Endothelial cell of umbilical vein (primary cell): Measurements from ENCODE around the gene VAV3. TPM values are rescaled to one million over a fixed set of nuclear protein-coding genes. Genes with fewer than 3 reads are reported as not detected.

Experiments used
- BruUV-seq: library from RNA; stranded (reverse); fragments of 400-500 nt; replicated peaks from 2 replicates; lab custom pipeline; 2021; lab: Mats Ljungman, UMichigan
- CTCF ChIA-PET: fragments of 300-600, 350-600 bp; sonication (Branson Sonifier 250); formaldehyde crosslinking; loops from one replicate; lab custom pipeline; 2021; ENCODE audit warnings: antibody characterized with exemption, inconsistent platforms; lab: Charles Lee
- POLR2A ChIA-PET: fragments of 300-600, 350-600 bp; sonication (Branson Sonifier 250); formaldehyde crosslinking; loops from one replicate; lab custom pipeline; 2021; ENCODE audit warnings: antibody characterized with exemption, inconsistent platforms; lab: Charles Lee
- DNase-seq: peaks from one replicate; pipeline ENCODE4 v3.0.0-alpha.2; 2011; ENCODE audit warnings: low read depth, low spot score
- FAIRE-seq: peaks from 2 replicates; lab custom pipeline; 2011; peaks lifted over from hg19 to GRCh38; lab: Jason Lieb, UNC
- H2AFZ ChIP-seq: 2 replicates; pipeline ENCODE4 v1.6.0; 2012; ENCODE audit warnings: low read depth, low read length, control low read depth, inconsistent platforms
- H3K27ac ChIP-seq: 2 replicates; pipeline ENCODE4 v1.5.1; 2011; ENCODE audit warnings: low read depth, mild to moderate bottlenecking, control low read depth, low read length, moderate library complexity; ENCODE audit not compliant: insufficient read depth
- H3K27me3 ChIP-seq, 2 experiments: 2 replicates each; pipeline versions ENCODE4 v1.6.0 to v1.6.1; 2011; ENCODE audit warnings: low read length in 2 of 2, mixed read lengths in 1 of 2; ENCODE audit not compliant: control insufficient read depth in 2 of 2, insufficient read depth in 2 of 2
- H3K36me3 ChIP-seq, 2 experiments: 2 replicates in 1 of 2; 3 replicates in 1 of 2; pipeline ENCODE4 v1.5.1; 2011; ENCODE audit warnings: low read length in 2 of 2, mild to moderate bottlenecking in 1 of 2, moderate library complexity in 1 of 2; ENCODE audit not compliant: control insufficient read depth in 2 of 2, insufficient read depth in 2 of 2; ENCODE audit errors: extremely low read depth in 1 of 2
- H3K4me1 ChIP-seq: 3 replicates; pipeline ENCODE4 v1.5.1; 2011; ENCODE audit warnings: mild to moderate bottlenecking, low read length; ENCODE audit not compliant: control insufficient read depth, insufficient read depth; ENCODE audit errors: extremely low read depth
- H3K4me2 ChIP-seq: 2 replicates; pipeline ENCODE4 v1.6.1; 2011; ENCODE audit warnings: low read length, control low read depth, mixed read lengths; ENCODE audit not compliant: insufficient read depth
- H3K4me3 ChIP-seq, 3 experiments: fragments of 200-600 bp in 1 of 3; sonication (generic), shearing (Covaris generic) in 1 of 3; replicated peaks in 1 of 3; 2 replicates each; pipeline ENCODE4 v1.5.1; 2011 to 2016; ENCODE audit warnings: control low read depth in 3 of 3, low read length in 3 of 3, mild to moderate bottlenecking in 2 of 3, inconsistent platforms in 1 of 3, low read depth in 1 of 3, moderate library complexity in 1 of 3; ENCODE audit not compliant: insufficient read depth in 1 of 3
- H3K79me2 ChIP-seq: 2 replicates; pipeline ENCODE4 v1.6.0; 2012; ENCODE audit warnings: low read length, inconsistent platforms; ENCODE audit not compliant: control insufficient read depth, insufficient read depth
- H3K9ac ChIP-seq: replicated peaks from 2 replicates; pipeline ENCODE3; 2011; ENCODE audit warnings: low read length, control low read depth; ENCODE audit not compliant: insufficient read depth; ENCODE audit errors: extremely low read depth
- H3K9me1 ChIP-seq: replicated peaks from 3 replicates; pipeline ENCODE4 v1.6.0; 2011; ENCODE audit warnings: mild to moderate bottlenecking, low read length; ENCODE audit not compliant: control insufficient read depth, insufficient read depth; ENCODE audit errors: extremely low read depth
- H3K9me3 ChIP-seq: replicated peaks from 2 replicates; pipeline ENCODE4 v1.5.1; 2012; ENCODE audit warnings: low read length, inconsistent platforms; ENCODE audit not compliant: control insufficient read depth, insufficient read depth
- H4K20me1 ChIP-seq: replicated peaks from 2 replicates; pipeline ENCODE3; 2011; ENCODE audit warnings: mild to moderate bottlenecking, low read length; ENCODE audit not compliant: control insufficient read depth, insufficient read depth; ENCODE audit errors: extremely low read depth
- EZH2 ChIP-seq: IDR thresholded peaks from 2 replicates; pipeline ENCODE4 v1.6.1; 2012; ENCODE audit warnings: borderline replicate concordance, low read depth, mild to moderate bottlenecking, moderate library complexity, low read length, inconsistent platforms; ENCODE audit not compliant: severe bottlenecking
- FOS ChIP-seq: IDR thresholded peaks from 2 replicates; pipeline ENCODE4 v1.6.1; 2011; ENCODE audit warnings: mild to moderate bottlenecking, low read length, moderate library complexity, borderline replicate concordance; ENCODE audit not compliant: insufficient read depth
- GATA2 ChIP-seq: IDR thresholded peaks from 2 replicates; pipeline ENCODE4 v1.7.0; 2011; ENCODE audit warnings: low read depth, mild to moderate bottlenecking, moderate library complexity, mixed read lengths, low read length; ENCODE audit not compliant: insufficient read length, insufficient read depth
- JUN ChIP-seq: IDR thresholded peaks from 2 replicates; pipeline ENCODE4 v1.6.1; 2011; ENCODE audit warnings: borderline replicate concordance, low read depth; ENCODE audit not compliant: insufficient read length, insufficient read depth
- MYC ChIP-seq: IDR thresholded peaks from one replicate; pipeline ENCODE4 v1.6.1; 2011; ENCODE audit warnings: mild to moderate bottlenecking, low read depth, low read length
- POLR2A ChIP-seq: IDR thresholded peaks from 2 replicates; pipeline ENCODE4 v1.6.1; 2012; ENCODE audit warnings: low read depth, mild to moderate bottlenecking, control low read depth, low read length
- POLR2AphosphoS5 ChIP-seq: IDR thresholded peaks from 2 replicates; pipeline ENCODE4 v1.6.1; 2012; ENCODE audit warnings: low read depth, mild to moderate bottlenecking, control low read depth, low read length, moderate library complexity; ENCODE audit not compliant: insufficient read depth
- dilution Hi-C: fragments of 300-500 bp; cut with MboI; formaldehyde crosslinking; loops from one replicate; pipeline ENCODE4 v1.15.0; 2019; ENCODE audit warnings: low sequenced_read_pairs; ENCODE audit not compliant: extremely low pct_ligation_motif_present
- intact Hi-C: fragments of 100-400 bp; cut with micrococcal nuclease; formaldehyde crosslinking; loops from one replicate; pipeline ENCODE4 v1.10.0; 2022
- polyA plus RNA-seq, 4 experiments: library from polyadenylated mRNA; depleted of rRNA in 3 of 4; stranded (reverse) in 3 of 4; unstranded in 1 of 4; fragments of >200 nt; gene quantifications; 2 replicates each; pipeline versions ENCODE4 v1.2.1 to v1.2.3, GENCODE V29; 2011 to 2012; ENCODE audit warnings: missing spikeins in 1 of 4
- total RNA-seq: library from RNA; stranded (reverse); gene quantifications from 2 replicates; pipeline ENCODE4 v1.2.3, GENCODE V29; 2021
- TF ChIP-seq, protein P1 (sequence below): IDR thresholded peaks from 2 replicates; pipeline ENCODE4 v1.6.1; 2011; ENCODE audit not compliant: insufficient read depth, insufficient read length
- TF ChIP-seq, protein P2 (sequence below), 2 donors: IDR thresholded peaks; 1 replicate in 1 of 2; 2 replicates in 1 of 2; pipeline ENCODE4 v1.5.1; 2011; ENCODE audit warnings: low read length in 2 of 2, mild to moderate bottlenecking in 2 of 2, moderate library complexity in 2 of 2, control low read depth in 1 of 2, inconsistent platforms in 1 of 2, low read depth in 1 of 2; ENCODE audit not compliant: insufficient read depth in 1 of 2; ENCODE audit errors: extremely low read depth in 1 of 2

VAV3 gene
- total and polyA plus RNA-seq, 2 donors (not counting 3 experiments of a cell fraction or from before 2014, with no cell fraction given) = 0.18 to 1.5 TPM

DNA sequence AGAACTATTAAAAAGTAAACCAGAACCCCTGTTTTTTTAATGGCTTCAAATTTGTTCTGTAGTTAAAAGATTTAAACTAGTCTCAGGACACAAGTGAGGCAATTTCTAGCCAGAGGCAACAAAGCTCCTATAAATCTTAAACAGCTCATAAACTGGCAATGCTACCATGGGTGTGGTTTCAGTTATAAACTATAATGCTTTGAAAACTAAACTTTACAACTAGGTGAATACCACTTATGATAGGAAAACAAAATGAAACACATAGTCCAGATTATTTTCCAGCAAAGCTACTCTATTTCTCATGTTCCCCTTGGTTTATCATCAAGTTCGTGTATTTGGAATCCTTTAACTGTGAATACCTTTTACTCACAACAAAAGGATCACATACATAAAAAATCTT, 282.5 kb downstream of the VAV3 start:
- no TSS peak for BruUV-seq
- Histone ChIP-seq H4K20me1 (no peaks in the 10 kb centered on the region), H3K9me1 (no peaks in the 10 kb centered on the region), H3K27ac (no peak overlapping the region), H3K9ac (no peak overlapping the region), H3K4me3 (no peak overlapping the region), H3K4me2 (no peak overlapping the region), H3K27me3 (no peaks in the 10 kb centered on the region), H3K79me2 (no peaks in the 10 kb centered on the region), H3K36me3 (no peaks in the 10 kb centered on the region), H3K9me3 (no peaks in the 10 kb centered on the region), H3K4me1 (no peaks in the 10 kb centered on the region), H2AFZ (no peak overlapping the region)
- no peak for TF ChIP-seq MYC
- no peak for TF ChIP-seq POLR2AphosphoS5
- TF ChIP-seq, protein P1, sequence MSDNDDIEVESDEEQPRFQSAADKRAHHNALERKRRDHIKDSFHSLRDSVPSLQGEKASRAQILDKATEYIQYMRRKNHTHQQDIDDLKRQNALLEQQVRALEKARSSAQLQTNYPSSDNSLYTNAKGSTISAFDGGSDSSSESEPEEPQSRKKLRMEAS = no peak
- TF ChIP-seq FOS = no peak
- TF ChIP-seq JUN = no peak
- no peak for TF ChIP-seq EZH2
- TF ChIP-seq, protein P2, sequence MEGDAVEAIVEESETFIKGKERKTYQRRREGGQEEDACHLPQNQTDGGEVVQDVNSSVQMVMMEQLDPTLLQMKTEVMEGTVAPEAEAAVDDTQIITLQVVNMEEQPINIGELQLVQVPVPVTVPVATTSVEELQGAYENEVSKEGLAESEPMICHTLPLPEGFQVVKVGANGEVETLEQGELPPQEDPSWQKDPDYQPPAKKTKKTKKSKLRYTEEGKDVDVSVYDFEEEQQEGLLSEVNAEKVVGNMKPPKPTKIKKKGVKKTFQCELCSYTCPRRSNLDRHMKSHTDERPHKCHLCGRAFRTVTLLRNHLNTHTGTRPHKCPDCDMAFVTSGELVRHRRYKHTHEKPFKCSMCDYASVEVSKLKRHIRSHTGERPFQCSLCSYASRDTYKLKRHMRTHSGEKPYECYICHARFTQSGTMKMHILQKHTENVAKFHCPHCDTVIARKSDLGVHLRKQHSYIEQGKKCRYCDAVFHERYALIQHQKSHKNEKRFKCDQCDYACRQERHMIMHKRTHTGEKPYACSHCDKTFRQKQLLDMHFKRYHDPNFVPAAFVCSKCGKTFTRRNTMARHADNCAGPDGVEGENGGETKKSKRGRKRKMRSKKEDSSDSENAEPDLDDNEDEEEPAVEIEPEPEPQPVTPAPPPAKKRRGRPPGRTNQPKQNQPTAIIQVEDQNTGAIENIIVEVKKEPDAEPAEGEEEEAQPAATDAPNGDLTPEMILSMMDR (IDR thresholded peaks at IDR 0.05; ENCODE audit: extremely low read depth in 1 of 2, insufficient read depth in 1 of 2, low read depth in 1 of 2, low read length in 2 of 2) = no peak
- TF ChIP-seq POLR2A = no peak
- no peak for TF ChIP-seq GATA2
- CTCF ChIA-PET = no interaction called here
- FAIRE-seq (no peak), DNase-seq (no peak)
- dilution Hi-C loops (no loop called here), intact Hi-C loops (no loop called here)
- POLR2A ChIA-PET = no interaction called here
